Transverse colon (tissue), 4 donors: ENCODE measurements around the gene CUL1.

Experiments
- POLR2A ChIP-seq: fragments of 450-650 bp; IDR thresholded peaks from one replicate; pipeline ENCODE4 v1.6.1; 2016; ENCODE audit warnings: antibody characterized with exemption, mild to moderate bottlenecking, moderate library complexity
- POLR2AphosphoS5 ChIP-seq, 3 donors: sonication (generic); formaldehyde crosslinking; IDR thresholded peaks; one replicate each; pipeline ENCODE4 v1.6.1; 2016; ENCODE audit warnings: antibody characterized with exemption in 3 of 3
- TF ChIP-seq, protein P1 (sequence below), 5 experiments: fragments of 200-600 bp in 3 of 5; fragments of 450-650 bp in 2 of 5; sonication (generic) in 3 of 5; IDR thresholded peaks; 1 replicate in 2 of 5; 2 replicates in 3 of 5; pipeline ENCODE4 v1.5.1; 2016 to 2017; ENCODE audit warnings: antibody characterized with exemption in 5 of 5, inconsistent platforms in 3 of 5, mild to moderate bottlenecking in 2 of 5, moderate library complexity in 1 of 5

DNA sequence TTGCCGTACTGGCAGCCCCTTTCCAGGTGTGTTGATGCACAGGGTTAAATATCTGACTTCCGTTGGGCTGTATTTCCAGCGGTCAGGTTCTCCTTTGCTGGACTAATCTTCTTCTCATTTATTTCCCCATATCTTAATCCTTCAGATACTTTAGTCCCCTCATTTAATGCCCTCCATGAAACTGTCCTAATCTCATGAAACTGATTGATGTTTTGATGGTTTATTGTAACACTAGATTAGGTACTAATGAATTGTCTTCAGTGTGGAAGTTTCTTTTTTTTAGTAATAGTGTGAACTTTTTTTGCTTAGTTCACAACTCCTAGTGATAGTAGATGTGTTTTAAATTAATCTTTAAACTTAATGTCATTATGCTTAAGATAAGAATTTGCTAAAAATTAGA is 6.3 kb downstream of the CUL1 start:
- TF ChIP-seq POLR2A (no peak), POLR2AphosphoS5 (IDR thresholded peaks at IDR 0.05) (no peak)
- TF ChIP-seq, protein P1, sequence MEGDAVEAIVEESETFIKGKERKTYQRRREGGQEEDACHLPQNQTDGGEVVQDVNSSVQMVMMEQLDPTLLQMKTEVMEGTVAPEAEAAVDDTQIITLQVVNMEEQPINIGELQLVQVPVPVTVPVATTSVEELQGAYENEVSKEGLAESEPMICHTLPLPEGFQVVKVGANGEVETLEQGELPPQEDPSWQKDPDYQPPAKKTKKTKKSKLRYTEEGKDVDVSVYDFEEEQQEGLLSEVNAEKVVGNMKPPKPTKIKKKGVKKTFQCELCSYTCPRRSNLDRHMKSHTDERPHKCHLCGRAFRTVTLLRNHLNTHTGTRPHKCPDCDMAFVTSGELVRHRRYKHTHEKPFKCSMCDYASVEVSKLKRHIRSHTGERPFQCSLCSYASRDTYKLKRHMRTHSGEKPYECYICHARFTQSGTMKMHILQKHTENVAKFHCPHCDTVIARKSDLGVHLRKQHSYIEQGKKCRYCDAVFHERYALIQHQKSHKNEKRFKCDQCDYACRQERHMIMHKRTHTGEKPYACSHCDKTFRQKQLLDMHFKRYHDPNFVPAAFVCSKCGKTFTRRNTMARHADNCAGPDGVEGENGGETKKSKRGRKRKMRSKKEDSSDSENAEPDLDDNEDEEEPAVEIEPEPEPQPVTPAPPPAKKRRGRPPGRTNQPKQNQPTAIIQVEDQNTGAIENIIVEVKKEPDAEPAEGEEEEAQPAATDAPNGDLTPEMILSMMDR (IDR thresholded peaks at IDR 0.05) = no peak
